ENCODE data around the gene NCAPG2.

The NCAPG2 gene

GRCh38 chr7:158666401-158666800 lies 38.2 kb downstream of the NCAPG2 start:
- H2BK15ac ChIP-seq (ENCODE audit: low read length): no peak overlapping the region
- H3K14ac ChIP-seq (ENCODE audit: low read length): no peak overlapping the region
- no peak overlapping the region for H3K4ac ChIP-seq (ENCODE audit: low read length)
- H3K4me2 ChIP-seq (ENCODE audit: insufficient read depth, low read length, poor library complexity, severe bottlenecking): no peak overlapping the region
- no CpG with 5 or more reads among the region's 5 CpGs for WGBS, 2 donors (ENCODE audit: extremely low coverage in 2 of 2, insufficient read length in 2 of 2, insufficient replicate concordance in 1 of 2)
- no peak overlapping the region for H3K4me3 ChIP-seq (ENCODE audit: low read length in 2 of 2)
- H3K4me1 ChIP-seq (ENCODE audit: control insufficient read depth in 2 of 2, insufficient read depth in 1 of 2, low read depth in 1 of 2, low read length in 2 of 2): no peaks in the 10 kb centered on the region
- no peak overlapping the region for H3K18ac ChIP-seq (ENCODE audit: low read length)
- H2AK5ac ChIP-seq (ENCODE audit: low read depth, low read length): no peak overlapping the region
- no peak overlapping the region for H2AFZ ChIP-seq (ENCODE audit: low read length)
- H3K27ac ChIP-seq (replicated peaks; ENCODE audit: low read length): no peak overlapping the region
- H2BK12ac ChIP-seq (ENCODE audit: low read length): no peak overlapping the region
- H3K36me3 ChIP-seq (replicated peaks in 1 of 2; ENCODE audit: control insufficient read depth in 2 of 2, insufficient read depth in 2 of 2, low read length in 2 of 2): peaks cover 25 to 87% of the 10 kb centered on the region in 2 donors
- no peak overlapping the region for H4K91ac ChIP-seq (ENCODE audit: low read depth, low read length, poor library complexity)
- no peaks in the 10 kb centered on the region for H3K79me1 ChIP-seq (ENCODE audit: low read depth, low read length)
- H2BK120ac ChIP-seq (ENCODE audit: low read depth, low read length): no peak overlapping the region
- DNase-seq (ENCODE audit: low spot score): no peak
- no peak overlapping the region for H3K23ac ChIP-seq (ENCODE audit: low read depth, low read length, poor library complexity)
- no peak overlapping the region for H3K9ac ChIP-seq (ENCODE audit: low read depth, low read length, poor library complexity)
- H4K8ac ChIP-seq (ENCODE audit: low read depth, low read length): no peak overlapping the region
- H2BK5ac ChIP-seq (ENCODE audit: low read length): no peak overlapping the region
- H3K9me3 ChIP-seq (replicated peaks in 1 of 2; ENCODE audit: control insufficient read depth in 2 of 2, insufficient read depth in 1 of 2, low read depth in 1 of 2, low read length in 2 of 2): no peaks in the 10 kb centered on the region
- H3K27me3 ChIP-seq (ENCODE audit: control insufficient read depth in 3 of 3, insufficient read depth in 3 of 3, low read depth in 1 of 3, low read length in 3 of 3): no peaks in the 10 kb centered on the region

GRCh38 chr7:158664406-158664805 lies 40.2 kb downstream of the NCAPG2 start:
- H3K9ac ChIP-seq (ENCODE audit: low read depth, low read length, poor library complexity): no peak overlapping the region
- no peak overlapping the region for H2AK5ac ChIP-seq (ENCODE audit: low read depth, low read length)
- H2BK15ac ChIP-seq (ENCODE audit: low read length): no peak overlapping the region
- H2BK5ac ChIP-seq (ENCODE audit: low read length): no peak overlapping the region
- DNase-seq (ENCODE audit: low spot score): no peak
- H3K27ac ChIP-seq (replicated peaks; ENCODE audit: low read length): no peak overlapping the region
- H4K91ac ChIP-seq (ENCODE audit: low read depth, low read length, poor library complexity): no peak overlapping the region
- no peak overlapping the region for H3K23ac ChIP-seq (ENCODE audit: low read depth, low read length, poor library complexity)
- no peak overlapping the region for H2AFZ ChIP-seq (ENCODE audit: low read length)
- no peak overlapping the region for H3K4ac ChIP-seq (ENCODE audit: low read length)
- H2BK12ac ChIP-seq (ENCODE audit: low read length): no peak overlapping the region
- no peak overlapping the region for H2BK120ac ChIP-seq (ENCODE audit: low read depth, low read length)
- H3K4me1 ChIP-seq (ENCODE audit: control insufficient read depth in 2 of 2, insufficient read depth in 1 of 2, low read depth in 1 of 2, low read length in 2 of 2): no peaks in the 10 kb centered on the region
- no peaks in the 10 kb centered on the region for H3K27me3 ChIP-seq (ENCODE audit: control insufficient read depth in 3 of 3, insufficient read depth in 3 of 3, low read depth in 1 of 3, low read length in 3 of 3)
- no peak overlapping the region for H4K8ac ChIP-seq (ENCODE audit: low read depth, low read length)
- H3K14ac ChIP-seq (ENCODE audit: low read length): no peak overlapping the region
- H3K4me3 ChIP-seq (ENCODE audit: low read length in 2 of 2): no peak overlapping the region
- H3K4me2 ChIP-seq (ENCODE audit: insufficient read depth, low read length, poor library complexity, severe bottlenecking): no peak overlapping the region
- no CpG with 5 or more reads among the region's 12 CpGs for WGBS, 2 donors (ENCODE audit: extremely low coverage in 2 of 2, insufficient read length in 2 of 2, insufficient replicate concordance in 1 of 2)
- H3K79me1 ChIP-seq (ENCODE audit: low read depth, low read length): no peaks in the 10 kb centered on the region
- peaks cover 22 to 87% of the 10 kb centered on the region in 2 donors for H3K36me3 ChIP-seq (replicated peaks in 1 of 2; ENCODE audit: control insufficient read depth in 2 of 2, insufficient read depth in 2 of 2, low read length in 2 of 2)
- no peaks in the 10 kb centered on the region for H3K9me3 ChIP-seq (replicated peaks in 1 of 2; ENCODE audit: control insufficient read depth in 2 of 2, insufficient read depth in 1 of 2, low read depth in 1 of 2, low read length in 2 of 2)
- H3K18ac ChIP-seq (ENCODE audit: low read length): no peak overlapping the region

- Histone ChIP-seq H3K27me3 (ENCODE audit: control insufficient read depth in 3 of 3, insufficient read depth in 3 of 3, low read depth in 1 of 3, low read length in 3 of 3) (no peaks in the 10 kb centered on the region), H3K18ac (ENCODE audit: low read length) (no peak overlapping the region), H3K9me3 (replicated peaks in 1 of 2; ENCODE audit: control insufficient read depth in 2 of 2, insufficient read depth in 1 of 2, low read depth in 1 of 2, low read length in 2 of 2) (no peaks in the 10 kb centered on the region), H2BK120ac (ENCODE audit: low read depth, low read length) (no peak overlapping the region), H3K4me1 (ENCODE audit: control insufficient read depth in 2 of 2, insufficient read depth in 1 of 2, low read depth in 1 of 2, low read length in 2 of 2) (peaks cover 0 to 2% of the 10 kb centered on the region in 2 donors), H3K36me3 (replicated peaks in 1 of 2; ENCODE audit: control insufficient read depth in 2 of 2, insufficient read depth in 2 of 2, low read length in 2 of 2) (peaks cover 19 to 87% of the 10 kb centered on the region in 2 donors), H3K14ac (ENCODE audit: low read length) (no peak overlapping the region), H2BK15ac (ENCODE audit: low read length) (no peak overlapping the region), H3K4ac (ENCODE audit: low read length) (no peak overlapping the region), H2BK5ac (ENCODE audit: low read length) (no peak overlapping the region), H3K9ac (ENCODE audit: low read depth, low read length, poor library complexity) (no peak overlapping the region), H4K91ac (ENCODE audit: low read depth, low read length, poor library complexity) (no peak overlapping the region), H3K27ac (replicated peaks; ENCODE audit: low read length) (no peak overlapping the region), H3K4me2 (ENCODE audit: insufficient read depth, low read length, poor library complexity, severe bottlenecking) (no peak overlapping the region), H3K23ac (ENCODE audit: low read depth, low read length, poor library complexity) (no peak overlapping the region), H2AFZ (ENCODE audit: low read length) (no peak overlapping the region), H3K4me3 (ENCODE audit: low read length in 2 of 2) (no peak overlapping the region), H2AK5ac (ENCODE audit: low read depth, low read length) (no peak overlapping the region), H4K8ac (ENCODE audit: low read depth, low read length) (no peak overlapping the region), H3K79me1 (ENCODE audit: low read depth, low read length) (no peaks in the 10 kb centered on the region), H2BK12ac (ENCODE audit: low read length) (no peak overlapping the region)
- DNase-seq (ENCODE audit: low spot score): no peak
- no CpG with 5 or more reads among the region's 2 CpGs for WGBS, 2 donors (ENCODE audit: extremely low coverage in 2 of 2, insufficient read length in 2 of 2, insufficient replicate concordance in 1 of 2)
These were observed 41.2 kb downstream of the NCAPG2 start for GRCh38 chr7:158663428-158663741.

GRCh38 chr7:158662610-158663427 lies 41.8 kb downstream of the NCAPG2 start:
- no peak overlapping the region for H3K4me2 ChIP-seq (ENCODE audit: insufficient read depth, low read length, poor library complexity, severe bottlenecking)
- H2BK15ac ChIP-seq (ENCODE audit: low read length): no peak overlapping the region
- no CpG with 5 or more reads among the region's 14 CpGs for WGBS, 2 donors (ENCODE audit: extremely low coverage in 2 of 2, insufficient read length in 2 of 2, insufficient replicate concordance in 1 of 2)

More at GRCh38 chr7:158662610-158663427, 41.8 kb downstream of the NCAPG2 start:
- peaks cover 3 to 7% of the 10 kb centered on the region in 2 donors for H3K4me1 ChIP-seq (ENCODE audit: control insufficient read depth in 2 of 2, insufficient read depth in 1 of 2, low read depth in 1 of 2, low read length in 2 of 2)
- no peak overlapping the region for H4K8ac ChIP-seq (ENCODE audit: low read depth, low read length)
- H3K4ac ChIP-seq (ENCODE audit: low read length): no peak overlapping the region
- peaks cover 19 to 89% of the 10 kb centered on the region in 2 donors for H3K36me3 ChIP-seq (replicated peaks in 1 of 2; ENCODE audit: control insufficient read depth in 2 of 2, insufficient read depth in 2 of 2, low read length in 2 of 2)
- H3K27ac ChIP-seq (replicated peaks; ENCODE audit: low read length): no peak overlapping the region
- no peak overlapping the region for H2BK12ac ChIP-seq (ENCODE audit: low read length)
- no peak overlapping the region for H3K4me3 ChIP-seq (ENCODE audit: low read length in 2 of 2)
- no peak for DNase-seq (ENCODE audit: low spot score)
- H2AK5ac ChIP-seq (ENCODE audit: low read depth, low read length): no peak overlapping the region
- no peaks in the 10 kb centered on the region for H3K27me3 ChIP-seq (ENCODE audit: control insufficient read depth in 3 of 3, insufficient read depth in 3 of 3, low read depth in 1 of 3, low read length in 3 of 3)
- peak overlapping the region; percentile 53 for H3K23ac ChIP-seq (ENCODE audit: low read depth, low read length, poor library complexity)
- H2BK120ac ChIP-seq (ENCODE audit: low read depth, low read length): no peak overlapping the region
- H4K91ac ChIP-seq (ENCODE audit: low read depth, low read length, poor library complexity): no peak overlapping the region
- H3K79me1 ChIP-seq (ENCODE audit: low read depth, low read length): no peaks in the 10 kb centered on the region
- no peak overlapping the region for H2AFZ ChIP-seq (ENCODE audit: low read length)
- no peak overlapping the region for H3K14ac ChIP-seq (ENCODE audit: low read length)
- no peak overlapping the region for H2BK5ac ChIP-seq (ENCODE audit: low read length)
- H3K9ac ChIP-seq (ENCODE audit: low read depth, low read length, poor library complexity): no peak overlapping the region
- no peaks in the 10 kb centered on the region for H3K9me3 ChIP-seq (replicated peaks in 1 of 2; ENCODE audit: control insufficient read depth in 2 of 2, insufficient read depth in 1 of 2, low read depth in 1 of 2, low read length in 2 of 2)
- no peak overlapping the region for H3K18ac ChIP-seq (ENCODE audit: low read length)

All from neuronal stem cell (in vitro differentiated cells).